T-helper 2 cell treated with Interferon-gamma antibody and Interleukin-4, amounts not matched to agents 100 ng/mL and 5 ng/mL, for 36 hours (primary cell): ENCODE data around the gene GPRC5C. TPM values are rescaled to one million over a fixed set of nuclear protein-coding genes. Genes with fewer than 3 reads are reported as not detected.
"Not testable (repeated sequence)": the region's sequence is repeated elsewhere in the genome, so short reads cannot be mapped to it uniquely, and the experiment has no call there.

Source experiments
- intact Hi-C: fragments of 100-400 bp; cut with micrococcal nuclease; formaldehyde crosslinking; loops from one replicate; pipeline ENCODE4 v1.15.1; 2023
- total RNA-seq: library from RNA; stranded (reverse); gene quantifications from 2 replicates; pipeline ENCODE4 v1.2.3, GENCODE V29; 2022

GPRC5C gene
- total RNA-seq, 1 donor from 2014 or later: not detected

DNA sequence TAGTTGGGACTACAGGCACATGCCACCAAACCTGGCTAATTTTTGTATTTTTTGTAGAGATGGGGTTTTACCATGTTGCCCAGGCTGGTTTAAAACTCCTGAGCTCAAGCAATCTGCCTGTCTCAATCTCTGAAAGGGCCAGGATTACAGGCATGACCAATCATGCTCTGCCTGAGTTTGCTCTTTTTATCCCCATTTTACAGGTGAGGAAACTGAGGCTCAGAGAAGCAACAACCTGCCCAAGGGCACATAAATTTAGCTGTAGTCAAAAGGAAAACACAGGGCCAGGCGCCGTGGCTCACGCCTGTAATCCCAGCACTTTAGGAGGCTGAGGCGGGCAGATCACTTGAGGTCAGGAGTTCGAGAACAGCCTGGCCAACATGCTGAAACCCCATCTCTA lies 26.6 kb upstream of the GPRC5C start:
- intact Hi-C loops: not testable (repeated sequence)

DNA sequence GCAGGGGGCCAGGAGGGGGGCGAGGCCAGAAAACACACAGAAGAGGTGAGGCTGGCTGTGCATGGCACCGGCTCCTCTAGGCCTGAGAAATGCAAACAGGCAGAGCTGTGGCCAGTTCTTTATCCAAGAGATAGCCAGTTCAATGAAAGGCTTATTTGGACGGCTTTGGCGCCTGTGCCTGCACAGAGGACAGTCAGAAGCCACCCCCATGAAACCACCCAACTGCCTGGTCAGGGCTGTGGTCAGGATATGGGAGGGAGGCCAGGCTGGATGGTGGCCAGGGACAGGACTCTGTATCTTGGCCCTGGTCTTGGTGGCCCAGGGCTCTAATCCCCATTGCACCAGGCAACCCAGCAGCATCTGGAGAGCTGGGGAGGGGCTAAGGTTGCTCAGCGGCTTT lies 24.5 kb upstream of the GPRC5C start:
- intact Hi-C loops: no loop called here

DNA sequence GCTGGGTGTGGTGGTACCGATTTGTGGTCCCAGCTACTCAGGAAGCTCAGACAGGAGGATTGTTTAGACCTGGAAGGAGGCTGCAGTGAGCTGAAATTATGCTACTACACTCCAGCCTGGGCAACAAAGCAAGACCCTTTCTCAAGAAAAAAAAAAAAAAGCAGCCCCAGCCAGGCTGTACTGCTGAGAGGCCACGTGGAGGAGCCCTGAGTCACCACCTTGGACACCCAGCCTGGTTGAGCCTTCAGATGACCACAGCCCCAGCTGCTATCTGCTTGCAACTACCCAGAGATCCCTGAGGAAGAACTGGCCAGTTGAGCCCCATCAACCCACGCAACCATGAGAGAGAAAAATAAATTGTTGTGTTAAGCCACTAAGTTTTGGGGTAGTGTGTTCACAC lies 23.6 kb upstream of the GPRC5C start:
- intact Hi-C loops: no loop called here

DNA sequence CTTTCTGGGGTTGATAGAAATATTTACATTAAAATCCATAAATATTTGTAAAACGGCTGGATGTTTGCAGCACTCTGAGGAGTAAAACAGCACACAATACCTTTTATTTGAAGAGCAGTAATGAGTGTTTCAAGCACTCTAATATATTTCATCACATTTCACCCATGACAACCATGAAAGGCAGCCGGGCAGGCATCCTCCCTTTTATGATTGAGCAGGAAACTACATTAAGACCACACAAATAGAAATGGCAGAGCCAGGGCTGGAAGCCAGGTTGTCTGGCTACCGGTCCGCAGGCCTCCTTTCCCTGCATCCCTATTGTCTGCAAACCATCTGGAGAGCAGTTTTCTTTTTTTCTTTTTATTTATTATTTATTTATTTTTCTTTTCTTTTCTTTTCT lies 23.1 kb upstream of the GPRC5C start:
- intact Hi-C loops: no loop called here

DNA sequence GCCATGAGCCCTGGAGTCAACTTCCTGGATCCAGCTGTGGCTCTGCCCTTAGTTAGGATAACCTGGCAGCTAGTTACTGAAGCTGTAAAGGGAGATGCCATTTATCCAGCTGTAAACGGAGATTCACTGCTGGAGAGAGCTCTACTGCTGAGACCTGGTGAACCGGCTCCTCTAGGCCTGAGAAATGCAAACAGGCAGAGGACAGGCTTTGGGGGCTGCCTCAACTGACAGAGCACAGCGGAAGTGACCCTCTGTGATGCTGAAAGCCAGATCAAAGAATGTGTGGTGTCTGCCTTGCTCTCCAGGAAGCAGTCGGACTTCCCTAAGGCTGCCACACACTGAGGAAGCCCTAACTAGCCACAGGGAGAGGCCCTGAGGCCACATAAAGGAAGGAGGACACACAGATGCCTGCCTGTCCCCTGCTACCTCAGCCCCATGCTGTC lies 21.9 kb upstream of the GPRC5C start:
- intact Hi-C loops: no loop called here

DNA sequence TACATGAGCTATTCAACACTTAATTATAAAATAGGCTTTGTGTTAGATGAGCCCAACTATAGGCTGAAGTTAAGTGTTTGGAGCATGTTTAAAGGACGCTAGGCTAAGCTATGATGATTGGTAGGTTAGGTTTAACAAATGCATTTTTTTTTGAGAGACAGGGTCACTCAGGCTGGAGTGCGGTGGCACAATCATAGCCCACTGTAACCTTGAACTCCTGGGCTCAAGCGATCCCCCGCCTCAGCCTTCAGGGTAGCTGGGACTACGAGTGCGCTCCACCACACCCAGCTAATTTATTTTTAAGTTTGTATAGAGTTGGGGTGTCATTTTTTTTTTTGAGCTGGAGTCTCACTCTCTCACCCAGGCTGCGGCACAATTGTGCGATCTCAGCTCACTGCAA lies 19.3 kb upstream of the GPRC5C start:
- intact Hi-C loops: no loop called here

DNA sequence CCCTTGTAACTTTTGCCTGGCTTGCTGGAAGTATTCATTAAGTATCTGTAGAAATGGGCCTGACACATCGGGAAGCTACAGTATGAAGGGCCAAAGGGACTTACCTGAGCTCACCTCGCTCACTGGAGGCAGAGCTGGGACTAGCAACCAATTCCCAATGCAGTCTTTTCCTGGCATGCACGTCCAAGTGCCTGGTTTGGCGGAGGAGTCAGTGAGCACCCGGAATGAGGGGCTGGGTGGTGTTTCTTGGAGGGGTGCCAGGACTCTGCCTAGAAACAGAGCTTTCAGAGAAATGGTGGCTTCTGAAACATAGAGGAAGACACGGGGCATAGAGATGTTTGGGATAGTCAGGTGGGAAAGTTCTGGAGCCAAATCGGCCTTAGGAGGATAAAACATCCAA lies 18.4 kb upstream of the GPRC5C start:
- intact Hi-C loops: no loop called here

DNA sequence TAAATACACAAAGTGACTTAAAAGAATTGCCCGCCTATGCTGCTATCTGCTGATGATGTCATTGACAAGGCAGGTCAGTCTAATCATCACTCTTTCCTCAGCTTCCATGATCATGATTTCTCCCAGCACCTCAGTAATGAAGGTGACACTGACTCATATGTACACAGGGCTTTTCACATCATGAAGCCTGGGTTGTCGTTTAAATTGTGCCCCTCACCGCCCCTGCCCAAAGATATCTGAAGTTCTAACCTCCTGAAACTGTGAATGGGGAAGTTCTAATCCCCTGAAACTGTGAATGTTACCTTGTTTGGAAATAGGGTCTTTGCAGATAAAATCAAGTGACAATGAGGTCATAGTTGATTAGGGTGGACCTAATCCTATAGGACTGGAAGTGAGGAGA lies 17.4 kb upstream of the GPRC5C start:
- intact Hi-C loops: no loop called here

DNA sequence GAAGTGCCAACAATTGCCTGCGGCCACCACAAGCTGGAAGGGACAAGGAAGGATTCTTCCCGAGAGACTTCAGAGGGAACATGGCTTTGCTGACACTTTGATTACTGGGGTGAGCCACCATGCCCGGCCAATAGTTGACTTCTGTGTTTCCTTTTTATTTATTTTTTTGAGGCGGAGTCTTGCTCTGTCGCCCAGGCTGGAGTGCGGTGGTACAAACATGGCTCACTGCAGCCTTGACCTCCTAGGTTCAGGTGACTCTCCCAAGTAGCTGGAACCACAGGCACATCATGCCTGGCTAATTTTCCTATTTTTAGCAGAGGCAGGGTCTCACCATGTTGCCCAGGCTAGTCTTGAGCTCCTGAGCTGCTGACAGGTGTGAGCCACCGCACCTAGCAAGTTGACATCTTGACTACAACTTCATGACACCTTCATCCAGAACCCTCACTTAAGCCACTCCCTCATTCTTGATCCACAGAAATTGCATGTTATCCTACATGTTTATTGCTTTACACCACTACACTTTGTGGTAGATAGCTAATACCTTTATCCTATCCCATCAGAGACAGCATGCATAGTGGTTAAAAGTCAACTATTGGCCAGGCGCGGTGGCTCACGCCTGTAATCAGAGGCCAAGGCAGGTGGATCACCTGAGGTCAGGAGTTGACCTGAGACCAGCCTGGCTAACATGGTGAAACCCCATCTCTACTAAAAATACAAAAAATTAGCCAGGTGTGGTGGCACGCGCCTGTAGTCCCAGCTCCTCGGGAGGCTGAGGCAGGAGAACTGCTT lies 16.1 kb upstream of the GPRC5C start:
- intact Hi-C loops: no loop called here

DNA sequence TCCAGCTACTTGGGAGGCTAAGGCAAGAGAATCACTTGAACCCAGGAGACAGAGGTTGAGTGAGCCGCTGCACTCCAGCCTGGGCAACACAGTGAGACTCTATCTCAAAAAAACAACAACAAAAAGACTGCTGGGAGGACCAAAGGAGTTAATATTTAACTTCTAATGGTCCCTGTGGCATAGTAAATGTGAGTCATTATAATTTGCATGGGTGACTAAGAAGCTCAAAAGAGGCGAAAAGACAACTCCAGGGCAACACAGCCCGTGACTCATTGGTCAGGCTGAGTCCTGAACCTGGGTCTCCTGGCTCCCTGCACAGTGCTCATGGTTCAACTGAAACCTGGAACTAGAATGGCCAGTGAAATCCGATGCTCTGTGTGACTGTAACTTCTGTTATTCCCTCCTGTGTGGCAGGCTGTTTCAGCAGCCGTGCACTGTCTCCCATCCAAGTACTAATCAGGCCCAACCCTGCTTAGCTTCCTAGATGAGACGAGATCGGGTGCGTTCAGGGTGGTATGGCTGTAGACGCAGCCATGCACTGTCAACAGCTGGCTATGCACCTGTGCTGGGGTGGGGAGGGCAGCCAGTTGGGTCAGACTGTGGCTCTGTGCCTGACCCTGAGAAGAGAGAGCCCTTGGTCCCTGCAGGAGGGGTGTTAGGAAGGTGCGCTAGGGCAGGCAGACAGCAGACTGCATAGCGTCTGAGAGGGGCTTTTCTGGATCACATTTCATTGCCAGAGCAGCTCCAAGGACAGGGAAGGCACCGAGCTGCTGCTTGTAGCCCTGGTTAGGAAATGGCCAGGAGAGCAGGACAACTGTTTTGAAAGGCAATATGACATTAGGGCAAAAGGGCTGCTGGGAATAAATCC lies 14.5 kb upstream of the GPRC5C start:
- intact Hi-C loops: no loop called here

DNA sequence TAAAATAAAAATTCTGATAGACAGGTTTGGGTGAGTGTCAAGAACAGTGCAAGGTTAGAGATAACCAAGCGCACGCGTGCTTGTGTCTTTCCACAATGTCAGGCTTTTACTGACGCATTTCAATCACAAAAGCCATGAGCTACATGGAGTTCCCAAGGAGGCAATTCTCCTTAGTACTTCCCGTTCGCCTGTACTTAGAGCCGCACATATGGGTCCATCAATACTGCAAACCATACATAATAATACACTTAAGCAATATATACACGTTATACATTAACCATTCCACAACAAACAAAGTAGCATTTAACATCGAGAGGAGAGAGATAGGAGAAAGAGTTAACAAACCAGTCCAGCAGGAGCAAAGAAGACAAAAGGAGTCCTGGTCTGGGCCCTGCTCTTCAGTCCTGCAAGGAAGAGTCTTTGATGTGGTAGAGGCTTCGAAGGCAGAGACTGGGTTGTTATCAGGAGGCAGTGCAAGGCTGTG lies 11.9 kb upstream of the GPRC5C start:
- intact Hi-C loops: no loop called here

DNA sequence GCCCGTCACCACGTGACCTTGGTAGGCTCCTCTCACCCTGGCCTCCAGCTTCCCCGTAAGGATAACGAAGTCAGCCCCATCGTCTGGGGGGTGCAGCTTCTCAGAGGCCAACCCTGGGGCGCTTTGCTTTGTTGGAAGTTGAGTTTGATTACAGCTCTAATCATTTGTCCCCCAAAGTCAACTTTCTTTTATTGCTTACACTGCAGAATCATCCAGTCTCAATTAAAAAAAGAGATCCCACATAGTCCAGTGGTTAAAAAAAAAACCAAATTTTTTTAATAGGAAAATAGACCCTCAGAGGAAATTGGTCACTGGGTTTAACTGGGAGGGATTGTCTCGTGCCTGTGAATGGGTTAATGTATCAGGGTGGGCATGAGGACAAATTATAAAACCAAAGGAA lies 7.8 kb upstream of the GPRC5C start:
- intact Hi-C loops: no loop called here

DNA sequence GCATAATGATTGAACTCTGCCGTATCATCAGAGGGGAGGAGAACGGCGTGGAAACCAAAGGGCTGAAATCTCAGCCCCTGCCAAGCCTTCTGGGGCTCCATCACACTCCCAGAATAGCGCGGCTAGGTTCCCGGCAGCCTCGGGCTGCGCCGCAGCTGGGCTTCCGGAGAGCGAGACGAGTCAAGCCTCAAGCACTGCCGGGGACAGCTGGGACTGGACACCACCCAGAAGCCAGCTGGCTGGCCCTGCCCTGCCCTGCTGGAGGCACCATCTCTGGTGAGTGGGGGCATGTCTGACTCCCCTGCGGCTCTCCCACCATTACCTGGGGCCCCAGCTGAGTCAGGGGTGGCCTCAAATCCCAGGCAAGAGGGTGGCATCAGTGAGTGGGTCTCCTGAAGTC lies 7.2 kb upstream of the GPRC5C start:
- intact Hi-C loops: no loop called here

DNA sequence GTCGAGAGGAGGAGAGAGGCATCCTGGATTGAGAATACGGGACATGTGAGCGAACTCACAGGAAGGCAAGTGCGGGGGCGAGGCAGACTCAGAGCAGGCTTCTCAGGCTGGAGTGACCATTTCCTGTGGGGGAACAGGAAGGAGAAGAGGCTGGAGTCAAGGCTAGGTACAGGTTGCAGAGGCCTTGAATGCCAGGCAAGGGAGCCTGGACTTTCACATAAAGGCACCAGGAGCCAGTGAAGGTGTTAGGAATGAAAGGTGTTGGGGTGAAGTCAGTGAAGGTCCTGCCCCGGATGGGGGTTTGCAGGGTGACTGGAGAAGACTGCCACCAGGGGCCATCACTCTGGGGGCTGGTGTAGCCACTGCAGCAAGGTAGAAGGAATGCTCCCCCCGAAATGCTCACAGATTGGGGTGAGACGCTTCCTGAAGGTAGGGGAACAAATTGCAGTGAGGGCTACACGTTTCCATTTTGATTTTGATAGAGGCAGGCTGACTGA lies 5.3 kb upstream of the GPRC5C start:
- intact Hi-C loops: no loop called here

DNA sequence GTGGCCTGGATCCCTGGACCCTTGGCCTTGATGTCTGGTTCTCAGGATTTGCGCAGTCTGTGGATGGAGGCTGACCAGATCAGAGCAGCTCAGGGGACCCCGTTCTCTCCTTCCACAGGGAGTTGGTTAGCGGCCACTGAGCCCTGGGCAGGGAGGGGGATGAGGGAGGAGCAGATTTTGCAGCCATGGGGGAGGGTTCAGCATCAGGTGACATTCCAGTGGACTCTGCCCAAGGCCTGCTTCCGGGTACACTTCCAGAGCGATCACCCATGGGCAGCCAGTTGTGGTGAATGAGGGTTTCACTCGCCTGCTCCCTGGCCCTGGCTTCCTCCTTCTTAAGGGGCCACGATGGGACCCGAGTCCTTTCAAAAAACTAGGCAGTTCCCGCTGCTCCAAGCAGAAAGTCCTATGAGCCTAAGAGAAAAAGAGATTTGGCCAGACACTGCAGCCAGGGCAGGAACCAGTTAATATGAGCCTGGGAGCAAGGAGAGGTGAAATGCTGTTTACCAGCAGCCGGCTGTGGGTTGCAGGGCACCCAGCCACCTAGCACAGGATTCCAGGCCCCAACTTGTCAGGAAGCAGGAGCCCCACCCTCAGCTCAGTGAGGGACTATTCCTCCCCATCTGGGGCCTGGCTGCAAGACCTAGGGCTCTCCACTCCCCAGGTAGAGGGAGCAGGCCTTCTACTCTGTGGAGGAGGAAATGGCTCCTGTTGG lies 4.7 kb upstream of the GPRC5C start:
- intact Hi-C loops: no loop called here

DNA sequence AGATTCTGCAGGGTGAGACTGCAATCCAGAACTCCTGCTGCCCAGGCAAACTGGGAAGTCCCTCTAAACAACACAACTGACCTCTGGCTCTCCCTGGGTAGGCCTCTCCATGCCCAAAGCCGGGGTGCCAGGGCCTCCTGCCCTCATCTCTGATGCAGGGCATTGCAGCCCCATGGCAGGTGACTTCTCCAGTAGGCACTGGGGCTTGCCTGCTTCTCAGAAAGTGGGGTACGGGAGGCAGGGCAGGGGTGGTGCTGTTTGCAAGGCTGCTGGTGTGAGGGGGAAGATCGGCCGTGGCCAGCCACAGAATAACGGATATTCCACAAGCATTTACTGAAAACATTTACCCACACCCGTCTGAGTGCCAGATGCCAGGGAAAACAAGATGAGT lies 4.1 kb upstream of the GPRC5C start:
- intact Hi-C loops: no loop called here

DNA sequence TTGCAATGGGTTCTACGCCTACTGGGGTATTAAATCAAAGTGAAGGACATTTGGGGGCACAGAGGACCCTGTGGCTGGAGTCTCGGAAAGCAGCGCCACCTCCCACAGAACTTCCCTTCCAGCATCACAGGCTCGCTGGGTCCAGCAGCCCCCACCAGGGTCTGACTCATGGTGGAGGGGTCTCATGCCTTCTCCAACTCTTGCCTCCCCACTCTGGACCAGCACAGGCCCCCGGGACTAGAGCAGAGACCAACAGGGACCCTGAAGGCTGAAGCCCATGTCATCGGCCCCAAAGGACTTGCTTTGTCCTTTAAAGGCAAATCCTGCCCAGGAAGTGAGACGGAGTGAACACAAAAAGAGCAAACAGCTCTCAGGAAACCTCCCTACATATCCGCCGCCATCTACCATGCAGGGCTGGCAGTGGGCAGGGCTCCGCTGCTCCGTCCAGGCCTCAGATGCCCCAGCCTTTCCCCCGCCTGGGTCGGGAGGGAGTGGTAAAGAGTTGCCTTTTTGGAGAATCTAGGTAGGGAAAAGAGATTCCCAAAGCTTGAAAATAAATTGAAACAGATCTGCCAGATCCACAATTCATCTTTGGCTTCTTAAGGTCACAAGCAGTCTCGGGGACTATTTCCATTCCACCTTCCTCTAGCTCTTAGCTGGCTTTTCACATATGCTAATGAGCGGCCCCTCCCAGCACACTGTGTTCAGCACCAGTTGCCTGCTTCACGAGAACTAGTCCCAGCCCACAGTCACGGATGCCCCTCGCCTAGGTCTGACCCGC lies 2.1 kb upstream of the GPRC5C start:
- intact Hi-C loops: loop anchor here (10.0 kb wide), 1 partner anchor 65 kb away; no protein-coding TSS in a partner anchor

DNA sequence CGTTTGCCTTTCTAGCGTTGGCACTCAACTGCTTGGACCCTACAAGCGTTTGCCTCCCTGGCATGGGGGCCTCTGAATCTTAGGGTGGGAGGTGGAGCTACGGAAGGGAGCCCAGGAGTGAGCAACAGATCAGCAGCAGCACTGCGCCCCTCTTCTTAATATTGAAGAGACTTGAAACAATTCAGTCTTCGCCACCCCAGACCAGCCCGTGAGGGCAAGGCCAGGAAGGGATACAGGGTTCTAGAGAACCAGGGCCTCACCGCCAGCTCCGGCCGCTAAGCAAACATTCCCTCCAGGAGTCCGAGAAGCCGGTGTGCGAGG lies 1.5 kb upstream of the GPRC5C start:
- intact Hi-C loops: loop anchor here (10.0 kb wide), 1 partner anchor 64 kb away; no protein-coding TSS in a partner anchor

DNA sequence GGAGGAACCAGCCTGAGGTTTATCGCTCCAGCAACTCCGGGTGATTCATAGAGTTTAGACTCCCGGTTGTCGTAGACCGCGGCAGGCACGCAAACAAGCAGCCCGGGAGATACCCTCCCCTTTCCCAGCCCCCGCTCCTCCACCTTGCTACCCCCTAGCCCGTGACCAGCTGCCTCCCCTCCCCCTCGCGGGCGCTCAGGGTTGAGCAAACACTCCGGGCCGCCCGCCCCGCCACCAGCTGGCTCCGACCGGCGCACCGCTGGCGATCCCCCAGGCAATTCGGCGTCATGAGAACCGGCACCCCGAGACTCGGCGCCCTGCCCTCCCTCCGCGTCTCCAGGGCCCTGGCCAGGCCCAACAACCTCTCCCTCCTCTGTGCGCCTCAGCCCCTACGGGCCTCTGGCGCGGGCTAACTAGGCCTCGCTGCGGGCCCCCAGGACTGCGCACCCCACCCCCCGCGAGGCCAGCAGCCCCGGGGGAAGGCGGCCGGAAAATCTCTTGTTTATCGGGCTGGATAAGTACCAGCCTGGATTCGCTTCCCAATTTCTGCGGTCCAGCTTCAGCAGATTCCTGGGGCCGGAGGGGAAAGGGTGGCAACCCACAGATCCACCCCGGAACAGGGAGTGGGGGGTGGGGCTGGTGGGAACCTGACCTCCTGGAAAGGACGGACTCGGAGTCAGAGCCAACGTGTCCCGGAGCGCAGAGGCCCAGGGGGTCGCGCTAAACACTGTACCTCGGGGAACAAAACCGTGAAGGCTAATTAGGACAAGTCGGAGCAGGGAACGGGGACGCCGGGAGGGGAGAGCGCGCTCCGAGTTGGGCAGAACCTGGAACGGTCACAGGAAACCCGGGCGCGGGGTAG lies 951 bp upstream of the GPRC5C start:
- intact Hi-C loops: loop anchor here (10.0 kb wide), 1 partner anchor 64 kb away; no protein-coding TSS in a partner anchor

DNA sequence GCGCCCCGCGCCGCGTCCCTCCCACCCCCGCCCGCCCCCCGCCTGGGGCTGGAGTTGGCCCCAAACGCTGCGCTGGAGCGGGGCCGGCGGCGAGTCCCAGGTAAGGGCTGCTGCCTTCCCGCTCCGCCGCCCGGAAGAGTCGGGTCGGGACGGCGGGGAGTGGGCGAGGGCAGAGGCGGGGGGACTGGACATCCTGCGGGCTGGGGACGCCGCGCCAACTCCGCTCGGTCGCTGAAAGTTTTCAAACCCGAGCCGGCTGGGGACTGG lies 469 bp downstream of the GPRC5C start:
- intact Hi-C loops: loop anchor here (10.0 kb wide), 1 partner anchor 62 kb away; no protein-coding TSS in a partner anchor
